ENCODE results near the gene IFT81. TPM values are rescaled to one million over a fixed set of nuclear protein-coding genes. Genes with fewer than 3 reads are reported as not detected.
"Not testable (repeated sequence)": the region's sequence is repeated elsewhere in the genome, so short reads cannot be mapped to it uniquely, and the experiment has no call there.

IFT81 gene
- total RNA-seq, 1 experiment from 2014 or later: 10.5 TPM

DNA sequence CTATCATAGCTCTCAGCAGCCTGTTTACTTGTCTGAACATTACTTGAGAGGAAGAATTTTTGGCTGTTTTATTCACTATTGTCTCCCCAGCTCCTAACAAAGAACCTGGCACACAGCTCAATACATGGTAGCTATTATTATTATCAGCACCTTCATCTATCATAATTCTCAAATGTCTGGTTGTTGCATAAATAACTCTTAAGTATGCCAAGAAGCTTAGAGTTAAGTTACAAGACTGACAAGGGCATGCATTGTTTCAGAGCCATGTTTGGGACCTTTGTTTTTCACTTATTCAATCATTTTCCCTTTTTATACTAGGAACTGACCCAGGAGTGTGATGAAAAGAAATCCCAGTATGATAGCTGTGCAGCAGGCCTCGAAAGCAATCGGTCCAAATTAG is 79.4 kb downstream of the IFT81 start (continued):
- TF ChIP-seq, protein P1, sequence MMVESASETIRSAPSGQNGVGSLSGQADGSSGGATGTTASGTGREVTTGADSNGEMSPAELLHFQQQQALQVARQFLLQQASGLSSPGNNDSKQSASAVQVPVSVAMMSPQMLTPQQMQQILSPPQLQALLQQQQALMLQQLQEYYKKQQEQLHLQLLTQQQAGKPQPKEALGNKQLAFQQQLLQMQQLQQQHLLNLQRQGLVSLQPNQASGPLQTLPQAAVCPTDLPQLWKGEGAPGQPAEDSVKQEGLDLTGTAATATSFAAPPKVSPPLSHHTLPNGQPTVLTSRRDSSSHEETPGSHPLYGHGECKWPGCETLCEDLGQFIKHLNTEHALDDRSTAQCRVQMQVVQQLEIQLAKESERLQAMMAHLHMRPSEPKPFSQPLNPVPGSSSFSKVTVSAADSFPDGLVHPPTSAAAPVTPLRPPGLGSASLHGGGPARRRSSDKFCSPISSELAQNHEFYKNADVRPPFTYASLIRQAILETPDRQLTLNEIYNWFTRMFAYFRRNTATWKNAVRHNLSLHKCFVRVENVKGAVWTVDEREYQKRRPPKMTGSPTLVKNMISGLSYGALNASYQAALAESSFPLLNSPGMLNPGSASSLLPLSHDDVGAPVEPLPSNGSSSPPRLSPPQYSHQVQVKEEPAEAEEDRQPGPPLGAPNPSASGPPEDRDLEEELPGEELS (CRISPR knock-in tag; IDR thresholded peaks at IDR 0.05): no peak

DNA sequence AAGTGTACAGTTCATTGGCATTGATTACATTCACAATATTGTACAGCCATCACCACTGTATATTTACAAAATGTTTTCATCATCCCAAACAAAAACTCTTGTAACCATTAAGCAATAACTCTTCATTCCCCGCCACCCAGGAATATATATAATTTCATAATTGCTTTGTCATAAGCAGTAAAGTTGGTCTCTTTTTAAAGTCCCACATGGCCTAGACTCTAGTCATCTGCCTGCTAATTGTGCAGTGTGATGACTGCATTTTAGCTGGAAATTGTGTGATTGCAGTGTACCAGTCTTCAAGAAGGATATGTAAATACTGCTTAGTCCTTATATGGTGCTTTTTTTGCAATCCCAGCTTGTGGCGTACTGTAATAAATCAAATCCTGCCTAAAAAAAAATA is 81.8 kb downstream of the IFT81 start:
- CTCF ChIA-PET: no interaction called here
- POLR2A ChIA-PET: no interaction called here
- ATAC-seq: no peak
- DNase-seq (ENCODE audit: low spot score): no peak
- no peaks in the 10 kb centered on the region for H3K27me3 Mint-ChIP-seq (ENCODE audit: low read depth)
- TF ChIP-seq, protein P2, sequence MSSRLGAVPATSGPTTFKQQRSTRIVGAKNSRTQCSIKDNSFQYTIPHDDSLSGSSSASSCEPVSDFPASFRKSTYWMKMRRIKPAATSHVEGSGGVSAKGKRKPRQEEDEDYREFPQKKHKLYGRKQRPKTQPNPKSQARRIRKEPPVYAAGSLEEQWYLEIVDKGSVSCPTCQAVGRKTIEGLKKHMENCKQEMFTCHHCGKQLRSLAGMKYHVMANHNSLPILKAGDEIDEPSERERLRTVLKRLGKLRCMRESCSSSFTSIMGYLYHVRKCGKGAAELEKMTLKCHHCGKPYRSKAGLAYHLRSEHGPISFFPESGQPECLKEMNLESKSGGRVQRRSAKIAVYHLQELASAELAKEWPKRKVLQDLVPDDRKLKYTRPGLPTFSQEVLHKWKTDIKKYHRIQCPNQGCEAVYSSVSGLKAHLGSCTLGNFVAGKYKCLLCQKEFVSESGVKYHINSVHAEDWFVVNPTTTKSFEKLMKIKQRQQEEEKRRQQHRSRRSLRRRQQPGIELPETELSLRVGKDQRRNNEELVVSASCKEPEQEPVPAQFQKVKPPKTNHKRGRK (CRISPR knock-in tag; IDR thresholded peaks at IDR 0.05; ENCODE audit: borderline replicate concordance): no peak
- TF ChIP-seq ZNF263 (CRISPR knock-in tag; IDR thresholded peaks at IDR 0.05; ENCODE audit: low read depth) (no peak), GABPB1 (CRISPR knock-in tag; IDR thresholded peaks at IDR 0.05) (no peak), ZNF423 (CRISPR knock-in tag; IDR thresholded peaks at IDR 0.05) (no peak)
- H3K4me1 Mint-ChIP-seq: no peaks in the 10 kb centered on the region
- H3K4me3 Mint-ChIP-seq: no peak overlapping the region
- no peaks in the 10 kb centered on the region for H3K9me3 Mint-ChIP-seq
- no peak overlapping the region for H3K27ac Mint-ChIP-seq
- H3K36me3 Mint-ChIP-seq: no peaks in the 10 kb centered on the region

DNA sequence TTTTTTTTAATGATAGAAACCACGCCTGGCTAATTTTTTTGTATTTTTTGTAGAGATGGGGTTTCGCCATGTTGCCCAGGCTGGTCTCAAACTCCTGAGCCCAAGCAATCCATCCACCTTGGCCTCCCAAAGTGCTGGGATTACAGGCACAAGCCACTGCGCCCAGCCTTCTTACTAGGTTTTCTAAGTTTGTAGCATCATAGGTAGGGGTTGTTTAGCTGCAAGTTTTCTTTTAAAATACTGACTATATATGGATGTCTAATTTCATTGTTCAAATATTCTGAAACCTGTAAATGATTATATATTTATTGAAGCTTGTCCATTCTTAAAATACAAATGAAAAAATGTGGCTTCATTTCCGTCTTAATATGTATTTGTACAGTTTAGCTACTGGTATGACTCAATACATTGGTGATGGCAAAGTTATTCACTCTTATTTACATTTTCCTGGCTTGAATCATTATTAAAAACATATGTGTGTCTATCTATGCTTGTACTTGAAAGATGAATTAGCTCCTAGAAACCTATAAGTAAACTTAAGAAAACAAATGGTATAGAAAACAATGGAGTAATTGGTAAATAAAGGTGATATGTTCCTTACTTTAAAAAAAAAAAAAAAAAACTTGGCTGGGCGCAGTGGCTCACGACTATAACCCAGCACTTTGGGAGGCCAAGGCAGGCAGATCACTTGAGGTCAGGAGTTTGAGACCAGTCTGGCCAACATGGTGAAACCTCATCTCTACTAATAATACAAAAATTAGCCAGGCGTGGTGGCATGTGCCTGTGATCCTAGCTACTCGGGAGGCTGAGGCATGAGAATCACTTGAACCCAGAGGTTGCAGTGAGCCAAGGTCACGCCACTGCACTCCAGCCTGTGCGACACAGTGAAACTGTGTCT is 87.7 kb downstream of the IFT81 start:
- H3K27me3 Mint-ChIP-seq (ENCODE audit: low read depth); CTCF ChIA-PET; H3K4me3 Mint-ChIP-seq; ATAC-seq; H3K4me1 Mint-ChIP-seq; DNase-seq (ENCODE audit: low spot score); POLR2A ChIA-PET; H3K27ac Mint-ChIP-seq: not testable (repeated sequence)
- H3K9me3 Mint-ChIP-seq: peaks cover 11% of the 10 kb centered on the region
- peaks cover 14% of the 10 kb centered on the region for H3K36me3 Mint-ChIP-seq

DNA sequence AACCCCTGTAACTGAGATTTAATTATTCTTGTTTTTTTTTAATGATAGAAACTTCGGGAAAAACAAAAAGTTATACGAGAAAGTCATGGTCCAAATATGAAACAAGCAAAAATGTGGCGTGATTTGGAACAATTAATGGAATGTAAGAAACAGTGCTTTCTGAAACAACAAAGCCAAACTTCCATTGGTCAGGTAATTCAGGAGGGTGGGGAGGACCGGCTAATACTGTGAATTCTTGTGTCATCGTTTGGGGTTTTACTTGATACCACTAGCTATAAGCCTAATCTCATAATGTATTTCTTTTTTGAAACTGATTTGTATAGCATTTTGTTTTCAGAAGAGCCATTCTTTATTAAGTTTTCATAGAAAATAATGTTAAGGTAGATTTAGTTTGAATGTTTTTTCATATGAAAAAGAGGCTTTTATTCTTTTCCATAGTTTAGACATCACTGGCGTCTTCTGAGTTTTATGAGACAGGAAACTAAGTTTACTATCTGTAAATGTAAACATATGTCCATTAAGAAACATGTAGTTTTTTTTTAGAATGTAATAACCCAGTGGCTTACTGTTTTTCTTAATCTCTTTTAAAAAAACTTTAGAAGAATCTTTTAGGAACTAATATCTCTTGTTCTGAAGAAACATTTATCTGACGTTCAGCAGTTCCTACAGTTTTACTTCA is 94.0 kb downstream of the IFT81 start:
- H3K27me3 Mint-ChIP-seq (ENCODE audit: low read depth): no peaks in the 10 kb centered on the region
- no peak overlapping the region for H3K4me3 Mint-ChIP-seq
- CTCF ChIA-PET: interaction anchor here (0.6 kb wide), 1 partner anchor 364 kb away, joined by 3 read pairs; no protein-coding TSS in a partner anchor
- ATAC-seq: no peak
- no peaks in the 10 kb centered on the region for H3K4me1 Mint-ChIP-seq
- POLR2A ChIA-PET: no interaction called here
- H3K36me3 Mint-ChIP-seq: peaks cover 5% of the 10 kb centered on the region
- peaks cover 6% of the 10 kb centered on the region for H3K9me3 Mint-ChIP-seq
- no peak overlapping the region for H3K27ac Mint-ChIP-seq
- no peak for DNase-seq (ENCODE audit: low spot score)
- TF ChIP-seq ZNF423 (CRISPR knock-in tag; IDR thresholded peaks at IDR 0.05): no peak
- TF ChIP-seq ZBTB21 (CRISPR knock-in tag; IDR thresholded peaks at IDR 0.05; ENCODE audit: borderline replicate concordance): no peak
- TF ChIP-seq, protein P1 (CRISPR knock-in tag; IDR thresholded peaks at IDR 0.05): no peak
- no peak for TF ChIP-seq EMX1 (CRISPR knock-in tag; IDR thresholded peaks at IDR 0.05)
- no peak for TF ChIP-seq PRRX2 (CRISPR knock-in tag; IDR thresholded peaks at IDR 0.05)
- TF ChIP-seq ETV6 (CRISPR knock-in tag; IDR thresholded peaks at IDR 0.05): no peak
- TF ChIP-seq, protein P3, sequence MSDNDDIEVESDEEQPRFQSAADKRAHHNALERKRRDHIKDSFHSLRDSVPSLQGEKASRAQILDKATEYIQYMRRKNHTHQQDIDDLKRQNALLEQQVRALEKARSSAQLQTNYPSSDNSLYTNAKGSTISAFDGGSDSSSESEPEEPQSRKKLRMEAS (CRISPR knock-in tag; IDR thresholded peaks at IDR 0.05): no peak
- TF ChIP-seq, protein P4, sequence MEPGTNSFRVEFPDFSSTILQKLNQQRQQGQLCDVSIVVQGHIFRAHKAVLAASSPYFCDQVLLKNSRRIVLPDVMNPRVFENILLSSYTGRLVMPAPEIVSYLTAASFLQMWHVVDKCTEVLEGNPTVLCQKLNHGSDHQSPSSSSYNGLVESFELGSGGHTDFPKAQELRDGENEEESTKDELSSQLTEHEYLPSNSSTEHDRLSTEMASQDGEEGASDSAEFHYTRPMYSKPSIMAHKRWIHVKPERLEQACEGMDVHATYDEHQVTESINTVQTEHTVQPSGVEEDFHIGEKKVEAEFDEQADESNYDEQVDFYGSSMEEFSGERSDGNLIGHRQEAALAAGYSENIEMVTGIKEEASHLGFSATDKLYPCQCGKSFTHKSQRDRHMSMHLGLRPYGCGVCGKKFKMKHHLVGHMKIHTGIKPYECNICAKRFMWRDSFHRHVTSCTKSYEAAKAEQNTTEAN (CRISPR knock-in tag; IDR thresholded peaks at IDR 0.05): no peak
- TF ChIP-seq NR3C1 (CRISPR knock-in tag; conservative IDR thresholded peaks at IDR 0.05; ENCODE audit: low read depth): no peak
- TF ChIP-seq, protein P5, sequence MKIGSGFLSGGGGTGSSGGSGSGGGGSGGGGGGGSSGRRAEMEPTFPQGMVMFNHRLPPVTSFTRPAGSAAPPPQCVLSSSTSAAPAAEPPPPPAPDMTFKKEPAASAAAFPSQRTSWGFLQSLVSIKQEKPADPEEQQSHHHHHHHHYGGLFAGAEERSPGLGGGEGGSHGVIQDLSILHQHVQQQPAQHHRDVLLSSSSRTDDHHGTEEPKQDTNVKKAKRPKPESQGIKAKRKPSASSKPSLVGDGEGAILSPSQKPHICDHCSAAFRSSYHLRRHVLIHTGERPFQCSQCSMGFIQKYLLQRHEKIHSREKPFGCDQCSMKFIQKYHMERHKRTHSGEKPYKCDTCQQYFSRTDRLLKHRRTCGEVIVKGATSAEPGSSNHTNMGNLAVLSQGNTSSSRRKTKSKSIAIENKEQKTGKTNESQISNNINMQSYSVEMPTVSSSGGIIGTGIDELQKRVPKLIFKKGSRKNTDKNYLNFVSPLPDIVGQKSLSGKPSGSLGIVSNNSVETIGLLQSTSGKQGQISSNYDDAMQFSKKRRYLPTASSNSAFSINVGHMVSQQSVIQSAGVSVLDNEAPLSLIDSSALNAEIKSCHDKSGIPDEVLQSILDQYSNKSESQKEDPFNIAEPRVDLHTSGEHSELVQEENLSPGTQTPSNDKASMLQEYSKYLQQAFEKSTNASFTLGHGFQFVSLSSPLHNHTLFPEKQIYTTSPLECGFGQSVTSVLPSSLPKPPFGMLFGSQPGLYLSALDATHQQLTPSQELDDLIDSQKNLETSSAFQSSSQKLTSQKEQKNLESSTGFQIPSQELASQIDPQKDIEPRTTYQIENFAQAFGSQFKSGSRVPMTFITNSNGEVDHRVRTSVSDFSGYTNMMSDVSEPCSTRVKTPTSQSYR (CRISPR knock-in tag; IDR thresholded peaks at IDR 0.05): no peak
- TF ChIP-seq NFATC4 (CRISPR knock-in tag; IDR thresholded peaks at IDR 0.05): no peak
- no peak for TF ChIP-seq FOXP1 (CRISPR knock-in tag; IDR thresholded peaks at IDR 0.05; ENCODE audit: borderline replicate concordance)
